Loucy (cell line): ENCODE data around the gene KLRG1.

ENCODE experiments used
- EZH2phosphoT487 ChIP-seq: fragments of 200-600 bp; IDR thresholded peaks from 2 replicates; pipeline ENCODE4 v1.6.1; 2018; ENCODE audit warnings: antibody characterized with exemption, mild to moderate bottlenecking, moderate library complexity, borderline replicate concordance
- TF ChIP-seq, protein P1 (sequence below): fragments of 200-600 bp; sonication (generic); conservative IDR thresholded peaks from 2 replicates; pipeline ENCODE4 v1.5.1; 2014; ENCODE audit warnings: mild to moderate bottlenecking, antibody characterized with exemption, low read length

DNA sequence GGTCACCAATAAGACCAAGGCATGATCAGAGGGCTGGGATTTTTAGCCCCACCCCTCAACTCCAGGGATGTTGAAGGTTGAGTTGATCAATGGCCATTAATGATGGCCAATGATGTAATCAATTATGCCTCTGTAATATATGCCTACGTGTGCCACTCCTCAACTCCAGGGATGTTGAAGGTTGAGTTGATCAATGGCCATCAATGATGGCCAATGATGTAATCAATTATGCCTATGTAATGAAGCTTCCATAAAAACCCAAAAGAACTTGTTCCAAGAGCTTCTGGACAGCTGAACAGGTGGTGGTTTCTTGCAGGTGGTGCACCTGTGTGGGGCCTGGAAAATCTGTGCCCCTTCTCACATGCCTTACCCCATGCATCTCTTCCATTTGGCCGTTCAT lies 33.2 kb downstream of the KLRG1 start:
- TF ChIP-seq, protein P1, sequence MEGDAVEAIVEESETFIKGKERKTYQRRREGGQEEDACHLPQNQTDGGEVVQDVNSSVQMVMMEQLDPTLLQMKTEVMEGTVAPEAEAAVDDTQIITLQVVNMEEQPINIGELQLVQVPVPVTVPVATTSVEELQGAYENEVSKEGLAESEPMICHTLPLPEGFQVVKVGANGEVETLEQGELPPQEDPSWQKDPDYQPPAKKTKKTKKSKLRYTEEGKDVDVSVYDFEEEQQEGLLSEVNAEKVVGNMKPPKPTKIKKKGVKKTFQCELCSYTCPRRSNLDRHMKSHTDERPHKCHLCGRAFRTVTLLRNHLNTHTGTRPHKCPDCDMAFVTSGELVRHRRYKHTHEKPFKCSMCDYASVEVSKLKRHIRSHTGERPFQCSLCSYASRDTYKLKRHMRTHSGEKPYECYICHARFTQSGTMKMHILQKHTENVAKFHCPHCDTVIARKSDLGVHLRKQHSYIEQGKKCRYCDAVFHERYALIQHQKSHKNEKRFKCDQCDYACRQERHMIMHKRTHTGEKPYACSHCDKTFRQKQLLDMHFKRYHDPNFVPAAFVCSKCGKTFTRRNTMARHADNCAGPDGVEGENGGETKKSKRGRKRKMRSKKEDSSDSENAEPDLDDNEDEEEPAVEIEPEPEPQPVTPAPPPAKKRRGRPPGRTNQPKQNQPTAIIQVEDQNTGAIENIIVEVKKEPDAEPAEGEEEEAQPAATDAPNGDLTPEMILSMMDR: no peak
- TF ChIP-seq EZH2phosphoT487: no peak
